SK-N-SH (cell line): ENCODE data around the gene DCUN1D5.

ENCODE experiments used
- CHD2 ChIP-seq: fragments of 150-350 bp; IDR thresholded peaks from 2 replicates; pipeline ENCODE4 v1.6.1; 2018; ENCODE audit warnings: low read length; ENCODE audit not compliant: partially characterized antibody
- CTCF ChIP-seq: fragments of 200-600 bp; sonication (generic); IDR thresholded peaks from 2 replicates; pipeline ENCODE4 v1.6.1; 2017; ENCODE audit warnings: antibody characterized with exemption, mild to moderate bottlenecking, moderate library complexity
- EZH2phosphoT487 ChIP-seq: fragments of 200-600 bp; sonication (generic); IDR thresholded peaks from 2 replicates; pipeline ENCODE4 v1.6.1; 2017; ENCODE audit warnings: low read depth, mixed run types, mild to moderate bottlenecking, antibody characterized with exemption, moderate library complexity, borderline replicate concordance
- MAX ChIP-seq: IDR thresholded peaks from 2 replicates; pipeline ENCODE4 v1.4.0; 2012; ENCODE audit warnings: low read depth
- MXI1 ChIP-seq: IDR thresholded peaks from 2 replicates; pipeline ENCODE4 v1.6.1; 2012; ENCODE audit warnings: mild to moderate bottlenecking, low read depth, low read length, improper control_type of control experiment
- RFX5 ChIP-seq: IDR thresholded peaks from 2 replicates; pipeline ENCODE4 v1.6.1; 2012; ENCODE audit warnings: mild to moderate bottlenecking, improper control_type of control experiment, low read length
- ZBTB33 ChIP-seq: IDR thresholded peaks from 2 replicates; pipeline ENCODE4 v1.4.0; 2012; ENCODE audit warnings: low read depth, borderline replicate concordance
- TF ChIP-seq, protein P1 (sequence below): IDR thresholded peaks from 2 replicates; pipeline ENCODE4 v1.6.1; 2012; ENCODE audit warnings: mild to moderate bottlenecking, low read depth, low read length, moderate library complexity

GRCh38 chr11:103112364-103112763 is 20.4 kb upstream of the DCUN1D5 start:
- TF ChIP-seq CTCF: no peak
- TF ChIP-seq MXI1: no peak
- TF ChIP-seq, protein P1, sequence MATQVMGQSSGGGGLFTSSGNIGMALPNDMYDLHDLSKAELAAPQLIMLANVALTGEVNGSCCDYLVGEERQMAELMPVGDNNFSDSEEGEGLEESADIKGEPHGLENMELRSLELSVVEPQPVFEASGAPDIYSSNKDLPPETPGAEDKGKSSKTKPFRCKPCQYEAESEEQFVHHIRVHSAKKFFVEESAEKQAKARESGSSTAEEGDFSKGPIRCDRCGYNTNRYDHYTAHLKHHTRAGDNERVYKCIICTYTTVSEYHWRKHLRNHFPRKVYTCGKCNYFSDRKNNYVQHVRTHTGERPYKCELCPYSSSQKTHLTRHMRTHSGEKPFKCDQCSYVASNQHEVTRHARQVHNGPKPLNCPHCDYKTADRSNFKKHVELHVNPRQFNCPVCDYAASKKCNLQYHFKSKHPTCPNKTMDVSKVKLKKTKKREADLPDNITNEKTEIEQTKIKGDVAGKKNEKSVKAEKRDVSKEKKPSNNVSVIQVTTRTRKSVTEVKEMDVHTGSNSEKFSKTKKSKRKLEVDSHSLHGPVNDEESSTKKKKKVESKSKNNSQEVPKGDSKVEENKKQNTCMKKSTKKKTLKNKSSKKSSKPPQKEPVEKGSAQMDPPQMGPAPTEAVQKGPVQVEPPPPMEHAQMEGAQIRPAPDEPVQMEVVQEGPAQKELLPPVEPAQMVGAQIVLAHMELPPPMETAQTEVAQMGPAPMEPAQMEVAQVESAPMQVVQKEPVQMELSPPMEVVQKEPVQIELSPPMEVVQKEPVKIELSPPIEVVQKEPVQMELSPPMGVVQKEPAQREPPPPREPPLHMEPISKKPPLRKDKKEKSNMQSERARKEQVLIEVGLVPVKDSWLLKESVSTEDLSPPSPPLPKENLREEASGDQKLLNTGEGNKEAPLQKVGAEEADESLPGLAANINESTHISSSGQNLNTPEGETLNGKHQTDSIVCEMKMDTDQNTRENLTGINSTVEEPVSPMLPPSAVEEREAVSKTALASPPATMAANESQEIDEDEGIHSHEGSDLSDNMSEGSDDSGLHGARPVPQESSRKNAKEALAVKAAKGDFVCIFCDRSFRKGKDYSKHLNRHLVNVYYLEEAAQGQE: no peak
- no peak for TF ChIP-seq MAX
- no peak for TF ChIP-seq EZH2phosphoT487
- no peak for TF ChIP-seq RFX5
- no peak for TF ChIP-seq CHD2
- TF ChIP-seq ZBTB33: no peak
